HG02938 (cell line): Measurements from ENCODE around the gene RASGRF1.

Experiments used
- ATAC-seq: cut with Tn5 transposase; IDR thresholded peaks from one replicate; pipeline ENCODE4 v1.9.1; 2021; ENCODE audit warnings: mild to moderate bottlenecking, moderate library complexity; ENCODE audit not compliant: unreplicated experiment

The RASGRF1 gene

DNA sequence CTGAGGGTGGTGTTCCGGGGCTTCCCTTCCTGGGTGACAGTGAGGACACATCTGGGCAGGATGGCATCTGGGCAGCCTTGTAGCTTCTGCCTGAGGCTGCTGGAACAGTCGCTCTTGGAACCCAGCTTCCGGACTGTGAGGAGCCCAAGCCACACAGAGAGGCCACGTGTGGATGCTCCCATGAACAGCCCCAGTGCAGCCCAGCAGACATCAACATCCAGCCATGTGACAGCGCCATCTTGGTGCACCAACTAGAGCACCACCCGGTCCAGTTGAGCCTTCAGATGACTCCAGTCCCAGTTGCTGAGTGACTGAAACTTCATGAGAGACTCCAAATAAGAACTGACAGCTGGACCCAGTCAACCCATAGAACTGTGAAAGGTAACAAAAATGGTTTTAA, 130.3 kb downstream of the RASGRF1 start:
- no peak for ATAC-seq

DNA sequence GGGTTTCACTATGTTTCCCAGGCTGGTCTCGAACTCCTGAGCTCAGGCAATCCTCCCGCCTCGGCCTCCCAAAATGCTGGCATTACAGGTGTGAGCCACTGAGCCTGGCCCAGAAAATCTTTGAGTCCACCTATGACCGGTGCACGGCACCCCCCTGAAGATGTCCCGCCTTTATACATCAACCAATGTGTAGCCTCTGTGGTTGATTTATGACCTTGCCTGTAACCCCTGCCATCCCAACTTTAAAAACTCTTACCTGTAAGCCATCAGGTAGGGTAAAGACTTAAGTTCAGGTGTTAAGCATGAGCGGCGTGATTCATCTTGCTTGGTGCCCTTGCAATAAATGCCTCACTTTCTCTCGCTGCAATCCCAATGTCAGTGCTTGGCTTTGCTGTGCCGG, 131.2 kb downstream of the RASGRF1 start:
- ATAC-seq, result no peak

DNA sequence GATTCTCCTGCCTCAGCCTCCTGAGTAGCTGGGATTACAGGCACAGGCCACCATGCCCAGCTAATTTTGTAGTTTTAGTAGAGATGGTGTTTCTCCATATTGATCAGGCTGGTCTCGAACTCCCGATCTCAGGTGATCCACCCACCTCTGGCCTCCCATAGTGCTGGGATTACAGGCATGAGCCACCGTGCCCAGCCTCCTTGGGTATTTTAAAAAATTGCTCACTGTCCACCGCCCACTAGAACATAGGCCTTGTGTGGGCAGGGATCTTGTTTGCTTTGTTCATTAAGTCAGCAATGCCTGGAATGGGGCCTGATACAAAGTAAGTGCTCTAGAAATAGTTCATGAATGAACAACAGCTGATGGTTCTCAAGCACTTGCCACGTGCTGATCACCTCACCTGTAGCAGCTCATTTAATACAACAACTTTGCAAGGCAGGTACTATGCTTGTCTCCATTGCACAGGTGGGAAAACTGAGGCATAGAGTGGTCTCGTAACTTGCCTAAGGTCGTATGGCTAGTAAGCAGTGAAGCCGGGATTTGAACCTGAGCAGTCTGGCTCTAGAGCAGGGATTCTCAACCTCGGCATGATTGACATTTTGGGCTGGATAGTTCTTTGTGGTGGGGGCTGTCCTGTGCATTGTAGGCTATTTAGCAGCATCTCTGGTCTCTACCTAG, 133.0 kb downstream of the RASGRF1 start:
- no peak for ATAC-seq

DNA sequence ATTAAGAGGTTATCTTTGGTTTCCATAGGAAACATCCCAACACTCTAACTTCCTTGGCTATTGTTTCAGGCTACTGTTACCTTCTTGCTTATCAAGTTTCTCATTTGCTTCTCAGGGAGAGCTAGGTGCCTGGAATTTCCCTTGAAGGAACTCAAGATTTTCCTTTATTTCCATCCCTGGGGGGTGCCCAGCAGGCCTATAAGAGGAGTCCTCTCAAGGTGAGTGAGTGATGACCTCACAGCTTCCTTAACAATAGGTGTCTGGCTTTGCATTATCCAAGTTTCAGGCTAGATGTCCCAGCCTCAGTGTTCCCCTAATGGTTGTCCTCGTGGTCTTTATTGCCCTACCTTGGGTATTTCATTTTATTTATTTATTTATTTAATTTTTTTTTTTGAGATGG, 133.6 kb downstream of the RASGRF1 start:
- ATAC-seq, result no peak

DNA sequence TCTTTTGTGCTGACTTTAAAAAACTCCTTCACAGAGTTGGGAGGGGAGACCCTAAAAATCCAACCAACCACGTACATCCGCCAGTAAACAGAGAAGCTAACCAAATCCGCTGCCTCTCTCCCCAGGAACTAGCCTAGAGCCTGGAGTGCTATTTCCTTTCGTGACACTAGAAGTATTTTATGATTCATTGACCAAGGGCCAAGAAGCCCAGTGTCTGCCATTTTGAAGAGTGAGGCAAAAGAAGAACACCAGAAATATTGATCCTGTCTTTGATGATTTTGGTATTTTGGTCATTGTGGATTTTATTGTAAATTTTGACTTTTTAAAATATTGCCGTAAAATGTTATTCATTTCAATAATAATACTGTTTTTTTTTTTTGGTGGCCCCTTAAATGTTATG, 135.2 kb downstream of the RASGRF1 start:
- no peak for ATAC-seq

DNA sequence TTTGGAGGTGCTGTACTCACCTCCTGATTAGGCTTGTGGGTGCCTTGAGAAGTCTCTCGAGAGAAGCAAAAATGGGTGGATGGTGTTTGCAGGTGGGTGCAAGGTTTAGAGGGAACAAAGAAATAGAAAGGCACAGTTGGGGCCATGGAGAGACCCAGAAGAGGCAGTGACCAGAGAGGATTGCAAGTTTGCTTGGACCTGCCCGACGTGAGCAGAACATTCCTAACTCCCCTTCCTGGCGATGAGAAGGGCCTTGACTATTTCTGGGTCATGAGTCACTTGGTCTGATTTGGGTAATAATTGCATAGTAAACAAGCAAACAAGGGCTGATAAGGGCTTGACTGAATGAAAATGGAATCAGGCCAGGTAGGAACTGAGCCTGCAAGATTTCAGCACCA, 138.7 kb downstream of the RASGRF1 start:
- ATAC-seq, result no peak

DNA sequence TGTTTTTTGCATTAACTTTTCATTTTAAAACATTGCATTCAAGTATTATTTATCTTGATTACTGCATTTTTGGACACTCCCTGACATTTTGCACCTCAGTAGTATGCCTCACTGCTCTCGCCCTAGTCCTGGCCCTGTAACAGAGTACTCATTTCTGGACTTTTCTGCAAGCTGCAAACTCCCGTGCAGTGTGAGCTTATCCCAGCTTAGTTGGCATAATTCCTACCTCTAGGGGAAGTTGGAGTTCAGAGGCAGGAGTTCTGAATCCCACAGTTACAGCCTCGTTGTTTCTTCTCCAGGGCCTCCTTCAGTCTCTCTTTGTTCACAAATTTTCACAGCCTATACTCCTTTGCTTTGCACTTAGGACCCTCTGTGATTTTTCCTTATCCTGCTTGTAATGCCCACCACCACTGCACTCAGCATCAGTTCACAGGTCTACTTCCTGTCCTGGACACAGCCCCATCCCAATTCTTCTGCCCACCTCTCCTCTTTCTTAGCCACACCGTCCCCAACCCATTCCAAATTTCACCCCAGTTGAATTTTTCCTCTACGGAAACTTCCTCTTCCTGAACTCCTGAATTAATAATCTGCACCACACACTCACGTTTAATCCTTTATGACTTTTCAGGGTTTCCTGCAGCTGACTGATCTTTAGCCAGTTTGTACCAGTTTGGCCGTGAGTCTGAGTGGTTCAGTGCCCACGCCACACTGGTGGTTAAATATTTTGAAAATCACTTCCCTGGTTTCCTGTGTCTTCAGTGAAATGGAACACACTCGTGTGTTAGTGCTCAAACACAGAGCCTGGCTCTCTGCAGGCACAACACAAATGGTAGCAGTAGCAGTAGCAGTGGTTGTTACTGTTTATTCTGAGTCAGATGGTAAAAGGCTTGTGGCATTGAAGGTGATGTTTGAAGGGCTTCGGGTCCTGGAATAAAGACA, 139.4 kb downstream of the RASGRF1 start:
- ATAC-seq, result no peak

DNA sequence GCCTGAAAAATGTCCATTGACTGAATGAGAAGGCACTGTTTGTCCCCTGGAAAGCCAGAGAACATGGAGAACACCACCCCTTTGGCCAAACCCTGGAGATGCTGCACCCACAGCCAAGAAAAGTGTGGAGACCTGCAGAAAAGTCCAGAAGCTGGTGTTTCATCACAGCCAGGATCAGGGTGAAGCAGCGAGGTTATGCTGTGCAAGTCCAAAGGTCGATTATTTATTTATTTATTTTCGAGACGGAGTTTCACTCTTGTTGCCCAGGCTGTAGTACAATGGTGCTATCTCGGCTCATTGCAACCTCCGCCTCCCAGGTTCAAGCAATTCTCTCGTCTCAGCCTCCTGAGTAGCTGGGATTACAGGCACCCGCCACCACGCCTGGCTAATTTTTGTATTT, 140.2 kb downstream of the RASGRF1 start:
- ATAC-seq, result no peak

DNA sequence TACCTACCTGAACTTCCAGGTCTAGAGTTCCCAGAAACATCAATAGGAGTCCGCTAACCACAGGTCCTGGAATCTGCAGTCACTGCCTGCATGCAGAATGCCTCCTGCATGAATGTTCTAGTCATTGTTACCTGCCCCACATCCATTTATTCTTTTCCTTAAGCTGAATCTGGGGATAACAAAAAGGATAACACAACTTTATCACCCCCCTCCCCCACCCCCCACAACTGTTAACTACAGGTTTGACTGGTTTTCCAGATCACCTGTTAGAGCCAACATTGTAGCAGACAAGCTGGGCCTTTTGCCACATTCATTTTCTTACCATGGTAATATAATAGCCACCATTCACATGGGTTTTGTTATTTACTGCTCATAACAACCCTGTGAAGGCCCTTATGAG, 141.1 kb downstream of the RASGRF1 start:
- ATAC-seq, result no peak

DNA sequence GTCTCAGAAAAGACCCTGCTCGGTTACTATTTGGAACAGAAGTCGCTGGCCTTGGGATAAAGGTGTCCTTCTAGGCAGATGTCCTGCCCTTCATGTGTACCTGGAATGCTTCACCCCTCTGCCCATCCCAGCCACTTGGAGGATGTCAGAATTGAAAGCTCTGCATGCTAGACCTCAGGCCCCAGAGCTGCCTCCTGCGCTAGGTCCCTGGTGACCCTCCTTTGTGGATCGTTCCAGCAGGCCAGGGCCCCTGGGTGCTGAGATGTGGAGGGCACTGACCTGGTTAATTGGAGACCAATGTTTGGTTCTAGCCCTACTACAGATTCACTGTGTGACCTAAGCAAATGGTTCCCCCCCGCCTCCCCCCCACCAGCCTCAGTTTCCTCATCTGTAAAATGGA, 143.1 kb downstream of the RASGRF1 start:
- ATAC-seq, result no peak

DNA sequence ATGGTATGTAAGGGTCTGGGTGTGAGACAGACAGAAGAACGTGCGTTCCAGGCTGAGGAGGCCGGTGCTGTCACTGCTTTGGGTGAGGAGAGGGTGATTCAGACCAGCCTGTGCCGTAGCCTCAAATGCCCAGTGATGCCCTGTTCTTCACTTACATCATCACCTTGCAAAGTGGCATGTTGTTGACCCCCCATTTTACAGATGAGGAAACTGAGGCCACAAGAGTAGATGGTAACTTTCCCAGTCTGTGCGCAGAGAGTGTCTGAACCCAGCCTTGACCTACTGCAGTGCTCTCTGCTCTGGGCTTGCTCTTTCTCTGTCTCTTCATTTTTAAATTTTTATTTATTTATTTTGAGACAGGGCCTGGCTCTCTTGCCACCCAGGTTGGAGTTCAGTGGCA, 144.1 kb downstream of the RASGRF1 start:
- no peak for ATAC-seq

DNA sequence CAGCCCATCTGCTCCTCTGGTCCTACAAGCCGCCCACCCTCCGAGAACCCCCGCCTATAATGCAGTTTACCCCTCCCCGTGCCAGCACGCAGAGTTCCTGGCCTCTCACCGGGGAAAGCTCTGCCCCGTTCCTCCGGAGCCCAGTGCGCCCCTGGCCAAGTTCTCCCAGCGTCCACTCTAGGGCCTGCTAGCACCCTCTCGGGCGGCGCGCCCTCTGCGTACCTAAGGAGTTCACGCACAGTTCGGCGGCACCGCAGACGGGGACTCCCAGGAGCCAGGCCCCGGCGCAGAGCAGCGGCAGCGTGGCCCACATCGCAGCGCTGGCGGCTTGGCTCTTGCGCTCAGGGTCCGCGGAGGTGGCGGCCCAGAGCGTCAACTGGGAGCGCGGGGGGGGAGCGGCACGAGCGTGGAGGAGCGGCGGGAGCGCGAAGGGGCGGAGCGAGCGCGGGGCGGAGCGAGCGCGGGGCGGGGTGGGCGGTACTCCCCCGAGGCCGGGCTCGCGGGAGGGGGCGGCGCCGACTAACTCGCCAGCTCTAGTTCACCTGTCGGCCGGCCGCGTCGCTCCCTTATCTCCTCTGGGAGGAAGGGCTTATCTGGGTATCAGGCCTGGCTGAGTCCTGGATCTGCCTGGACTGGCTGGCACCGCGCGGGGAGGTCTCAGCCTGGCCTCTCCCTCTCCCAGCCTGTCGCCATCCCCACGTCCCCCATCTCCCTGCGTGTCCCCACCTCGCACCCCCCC, 145.7 kb downstream of the RASGRF1 start, which contains the start of gene CTSH:
Gene CTSH, minus strand, starts transcription at position 378 of the 739 bp plus-strand sequence. Its CDS starts 65 bp downstream, at position 313.
- ATAC-seq, result peak; percentile 53

DNA sequence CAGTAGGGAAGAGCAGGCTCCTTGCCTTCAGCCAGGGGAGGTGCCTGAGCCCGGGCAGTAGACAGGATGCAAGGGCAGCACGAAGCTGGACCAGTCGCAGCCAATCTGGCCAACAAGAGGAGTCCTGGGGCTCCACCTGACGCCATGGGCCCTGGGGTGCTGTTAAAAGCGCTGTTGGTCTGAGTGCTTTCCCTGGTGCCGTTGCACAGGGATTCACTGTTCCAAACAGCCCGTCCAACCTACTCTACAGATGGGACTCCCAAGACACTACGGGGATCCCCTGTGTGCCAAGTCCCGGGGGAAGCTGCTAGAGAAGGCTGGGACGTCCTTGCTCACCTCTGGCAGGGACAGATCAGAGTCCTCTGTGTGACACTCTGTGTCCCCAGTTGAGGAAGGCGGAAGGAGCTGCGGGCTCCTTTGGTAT, 146.4 kb downstream of the RASGRF1 start:
- ATAC-seq, result peak; percentile 29

DNA sequence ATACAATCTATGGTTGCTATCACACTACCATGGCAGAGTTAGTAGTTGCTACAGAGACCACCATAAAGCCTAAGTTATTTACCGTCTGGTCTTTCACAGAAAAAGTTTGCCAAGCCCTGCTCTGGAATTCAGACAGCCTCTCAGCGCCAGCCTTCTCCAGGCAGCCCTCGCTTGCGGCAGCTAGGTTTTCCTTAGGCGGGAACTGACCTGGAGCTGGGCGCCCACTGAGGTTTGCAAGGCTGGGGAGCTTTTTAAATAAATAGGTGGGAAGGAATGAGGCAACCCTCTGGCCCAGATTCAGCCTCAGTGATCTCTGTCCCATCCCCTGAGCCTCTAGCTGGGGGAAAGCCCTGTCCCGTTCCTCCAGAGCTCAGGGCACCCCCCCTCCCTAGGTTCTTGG, 146.9 kb downstream of the RASGRF1 start:
- no peak for ATAC-seq

DNA sequence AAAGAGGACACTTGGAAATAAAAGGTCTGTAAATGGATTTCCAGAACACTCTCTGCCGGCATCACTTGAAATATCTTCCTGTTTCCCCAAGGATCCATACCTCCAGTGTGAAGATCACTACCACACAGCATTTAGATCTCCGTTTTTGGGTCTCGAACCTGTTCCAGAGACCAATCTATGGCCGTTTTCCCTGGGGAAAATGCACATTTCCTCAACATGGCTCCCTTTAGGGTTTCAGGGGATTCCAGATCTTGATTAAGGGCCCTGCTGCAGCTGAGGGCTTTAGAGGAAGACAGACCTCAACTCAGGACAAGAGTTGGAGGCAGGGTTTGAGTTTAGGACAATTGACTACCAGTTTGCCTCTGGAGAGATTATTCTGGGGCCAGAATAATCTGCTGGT, 147.8 kb downstream of the RASGRF1 start:
- no peak for ATAC-seq

DNA sequence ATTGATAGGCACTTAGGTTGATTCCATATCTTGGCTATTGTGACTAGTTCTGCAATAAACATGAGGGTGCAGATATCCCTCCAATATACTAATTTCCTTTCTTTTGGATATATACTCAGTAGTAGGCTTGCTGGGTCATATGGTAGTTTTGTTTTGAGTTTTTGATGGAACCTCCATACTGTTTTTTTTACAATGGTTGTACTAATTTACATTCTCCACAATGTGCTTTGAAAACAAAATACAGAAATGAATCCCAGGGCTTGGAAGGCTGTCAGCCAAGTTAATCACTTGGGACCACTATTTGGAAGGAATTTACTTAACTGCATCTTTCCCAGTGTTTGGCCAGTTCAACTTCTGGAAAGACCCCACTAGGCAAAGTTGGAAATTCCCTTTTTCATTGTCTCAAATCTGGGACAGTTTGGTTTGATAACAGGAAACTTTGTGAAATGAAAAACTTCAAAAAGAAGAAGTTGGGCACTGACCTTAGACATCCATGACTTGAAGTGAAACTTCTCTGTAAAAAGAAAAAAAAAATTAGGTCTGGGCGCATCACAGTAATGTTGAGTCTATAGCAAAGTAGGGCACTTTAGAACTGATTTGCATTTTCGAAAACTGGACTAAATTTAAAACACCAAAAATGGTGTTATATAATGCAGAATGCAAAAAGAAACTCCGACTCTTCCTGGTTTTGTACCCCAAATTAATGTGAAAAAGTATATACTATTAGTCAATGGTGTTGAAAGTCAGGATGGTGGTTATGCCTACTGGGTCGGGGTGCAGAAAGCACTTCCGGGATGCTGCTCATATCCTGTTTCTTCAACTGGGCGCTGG, 151.7 kb downstream of the RASGRF1 start:
- peak; percentile 46 for ATAC-seq

DNA sequence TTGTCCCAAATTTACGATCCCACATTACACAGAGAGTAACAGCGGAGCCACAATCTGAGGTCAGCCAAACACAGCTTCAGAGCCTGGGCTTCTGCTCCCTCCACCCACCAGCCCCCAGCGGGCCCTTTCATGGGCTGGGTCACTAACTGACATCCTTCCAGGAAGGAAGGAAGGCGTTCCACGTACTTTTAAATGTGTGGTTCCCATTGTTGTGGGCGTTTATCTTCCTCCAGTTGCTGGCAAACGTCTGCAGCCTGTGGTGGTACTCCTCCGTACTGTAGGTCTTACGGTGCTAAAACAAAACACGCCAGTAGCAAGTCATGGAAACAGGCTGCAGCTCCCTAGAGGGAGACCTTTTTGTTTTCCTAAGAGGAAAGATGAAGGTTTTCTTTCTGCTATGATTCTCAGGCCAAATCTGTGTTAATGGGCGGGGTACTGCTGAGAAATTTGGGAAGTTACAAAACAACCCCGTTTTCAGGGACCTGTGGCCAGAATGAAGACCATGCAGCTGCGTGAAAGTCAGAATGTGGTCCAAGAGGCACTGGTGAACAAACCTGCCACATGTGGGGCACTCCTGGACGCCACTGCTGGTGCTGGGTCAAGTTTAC, 153.3 kb downstream of the RASGRF1 start:
- ATAC-seq, result no peak

DNA sequence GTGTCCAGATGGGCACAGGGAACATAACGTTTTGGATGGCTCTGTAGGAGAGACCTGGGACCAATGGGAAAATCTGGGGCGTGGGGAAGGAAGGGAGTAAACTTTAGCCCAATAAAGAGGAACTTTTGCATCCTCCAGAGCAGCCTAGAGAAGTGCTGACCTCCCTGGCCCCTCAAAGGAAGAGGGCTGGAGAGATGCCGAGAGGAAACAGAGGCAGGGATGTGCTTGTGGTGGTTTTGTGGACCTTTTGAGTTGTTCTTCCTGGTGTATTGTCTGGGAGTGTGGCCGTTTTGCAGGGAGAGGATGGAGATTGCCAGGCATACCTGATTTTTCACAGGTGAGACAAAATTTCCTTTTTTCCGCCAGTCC, 155.9 kb downstream of the RASGRF1 start:
- no peak for ATAC-seq

DNA sequence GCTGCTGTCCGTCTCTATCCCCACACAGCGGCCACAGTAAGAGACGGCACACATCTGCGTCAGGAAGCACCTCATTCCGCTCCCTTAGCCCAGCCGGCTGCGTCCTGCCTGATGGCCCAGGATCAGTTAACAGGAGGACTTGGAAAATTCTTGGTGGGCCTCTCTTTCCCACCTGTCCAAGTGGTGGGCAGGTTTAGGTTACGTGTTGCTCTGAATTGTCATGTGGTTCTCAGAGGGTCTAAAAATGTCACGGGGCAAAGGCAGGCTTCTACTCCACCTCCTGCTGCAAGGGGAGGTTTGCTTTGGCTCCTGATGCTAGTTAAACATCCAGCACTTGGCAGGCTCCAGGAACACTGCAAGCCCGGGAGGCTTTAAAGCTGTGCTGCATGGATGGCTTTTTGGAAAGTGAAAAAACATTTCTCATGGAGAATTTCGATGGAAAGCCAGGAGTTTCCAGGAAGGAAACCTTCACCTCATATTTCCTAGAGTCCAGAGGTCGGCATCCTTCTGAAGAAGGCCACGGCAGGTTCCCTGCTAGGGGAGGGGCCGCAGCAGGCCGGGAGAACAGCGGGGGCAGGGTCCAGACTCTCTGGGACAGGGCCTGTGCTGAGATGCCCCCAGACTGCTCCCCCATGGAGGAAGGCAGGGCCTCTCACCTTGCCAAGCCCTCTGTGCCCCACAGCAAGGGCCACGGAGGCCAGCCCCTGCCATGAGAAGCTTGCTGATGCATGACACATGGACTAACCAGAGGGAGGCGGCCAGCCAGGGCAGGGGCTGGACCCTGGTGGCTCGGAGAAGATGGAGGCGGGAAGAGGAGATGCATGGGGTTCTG, 156.5 kb downstream of the RASGRF1 start:
- no peak for ATAC-seq
